LNCaP clone FGC (cell line): ENCODE measurements around the gene SERPINE1.
"Not testable (repeated sequence)": the region's sequence is repeated elsewhere in the genome, so short reads cannot be mapped to it uniquely, and the experiment has no call there.

Experiments
- DNase-seq: peaks from one replicate; pipeline ENCODE4 v3.0.0-alpha.2; 2011; ENCODE audit warnings: low read depth
- H3K4me3 ChIP-seq: 2 replicates; pipeline ENCODE4 v1.5.1; 2011; ENCODE audit warnings: mild to moderate bottlenecking, low read depth, low read length, control low read depth
- TF ChIP-seq, protein P1 (sequence below): IDR thresholded peaks from 2 replicates; pipeline ENCODE4 v1.5.1; 2012; ENCODE audit warnings: mild to moderate bottlenecking; ENCODE audit not compliant: control insufficient read depth, insufficient read depth; ENCODE audit errors: extremely low read depth

Gene SERPINE1

DNA sequence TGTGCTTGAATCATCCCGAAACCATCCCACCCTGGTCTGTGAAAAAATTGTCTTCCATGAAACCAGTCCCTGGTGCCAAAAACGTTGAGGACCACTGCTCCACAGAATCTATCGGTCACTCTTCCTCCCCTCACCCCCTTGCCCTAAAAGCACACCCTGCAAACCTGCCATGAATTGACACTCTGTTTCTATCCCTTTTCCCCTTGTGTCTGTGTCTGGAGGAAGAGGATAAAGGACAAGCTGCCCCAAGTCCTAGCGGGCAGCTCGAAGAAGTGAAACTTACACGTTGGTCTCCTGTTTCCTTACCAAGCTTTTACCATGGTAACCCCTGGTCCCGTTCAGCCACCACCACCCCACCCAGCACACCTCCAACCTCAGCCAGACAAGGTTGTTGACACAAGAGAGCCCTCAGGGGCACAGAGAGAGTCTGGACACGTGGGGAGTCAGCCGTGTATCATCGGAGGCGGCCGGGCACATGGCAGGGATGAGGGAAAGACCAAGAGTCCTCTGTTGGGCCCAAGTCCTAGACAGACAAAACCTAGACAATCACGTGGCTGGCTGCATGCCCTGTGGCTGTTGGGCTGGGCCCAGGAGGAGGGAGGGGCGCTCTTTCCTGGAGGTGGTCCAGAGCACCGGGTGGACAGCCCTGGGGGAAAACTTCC lies 784 bp upstream of the SERPINE1 start:
- no peak for DNase-seq
- H3K4me3 ChIP-seq, result no peak overlapping the region

DNA sequence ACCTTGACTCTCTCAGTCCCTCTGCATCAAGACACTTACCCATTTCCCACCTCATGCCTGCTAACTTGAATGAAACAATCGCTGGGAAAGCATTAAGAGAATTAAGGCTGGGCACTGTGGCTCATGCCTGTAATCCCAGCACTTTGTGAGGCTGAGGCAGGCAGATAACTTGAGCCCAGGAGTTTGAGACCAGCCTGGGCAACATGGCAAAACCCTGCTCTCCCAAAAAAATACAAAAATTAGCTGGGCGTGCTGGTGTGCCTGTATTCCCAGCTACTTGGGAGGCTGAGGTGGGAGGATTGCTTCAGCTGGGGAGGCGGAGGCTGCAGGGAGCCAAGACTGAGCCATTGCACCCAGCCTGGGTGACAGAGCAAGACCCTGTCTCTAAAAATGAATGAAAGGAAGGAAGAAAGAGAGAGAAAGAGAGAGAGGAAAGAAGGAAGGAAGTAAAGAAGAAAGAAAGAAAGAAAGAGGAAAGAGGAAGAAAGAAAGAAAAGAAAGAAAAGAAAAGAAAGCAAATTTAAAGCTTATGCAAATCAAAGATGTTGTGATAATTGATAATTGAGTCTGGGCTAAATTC lies 646 bp downstream of the SERPINE1 start:
- TF ChIP-seq, protein P1, sequence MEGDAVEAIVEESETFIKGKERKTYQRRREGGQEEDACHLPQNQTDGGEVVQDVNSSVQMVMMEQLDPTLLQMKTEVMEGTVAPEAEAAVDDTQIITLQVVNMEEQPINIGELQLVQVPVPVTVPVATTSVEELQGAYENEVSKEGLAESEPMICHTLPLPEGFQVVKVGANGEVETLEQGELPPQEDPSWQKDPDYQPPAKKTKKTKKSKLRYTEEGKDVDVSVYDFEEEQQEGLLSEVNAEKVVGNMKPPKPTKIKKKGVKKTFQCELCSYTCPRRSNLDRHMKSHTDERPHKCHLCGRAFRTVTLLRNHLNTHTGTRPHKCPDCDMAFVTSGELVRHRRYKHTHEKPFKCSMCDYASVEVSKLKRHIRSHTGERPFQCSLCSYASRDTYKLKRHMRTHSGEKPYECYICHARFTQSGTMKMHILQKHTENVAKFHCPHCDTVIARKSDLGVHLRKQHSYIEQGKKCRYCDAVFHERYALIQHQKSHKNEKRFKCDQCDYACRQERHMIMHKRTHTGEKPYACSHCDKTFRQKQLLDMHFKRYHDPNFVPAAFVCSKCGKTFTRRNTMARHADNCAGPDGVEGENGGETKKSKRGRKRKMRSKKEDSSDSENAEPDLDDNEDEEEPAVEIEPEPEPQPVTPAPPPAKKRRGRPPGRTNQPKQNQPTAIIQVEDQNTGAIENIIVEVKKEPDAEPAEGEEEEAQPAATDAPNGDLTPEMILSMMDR, result no peak
- no peak overlapping the region for H3K4me3 ChIP-seq
- no peak for DNase-seq

More for the DNA sequence above, 784 bp upstream of the SERPINE1 start:
- TF ChIP-seq, protein P1, result no peak

DNA sequence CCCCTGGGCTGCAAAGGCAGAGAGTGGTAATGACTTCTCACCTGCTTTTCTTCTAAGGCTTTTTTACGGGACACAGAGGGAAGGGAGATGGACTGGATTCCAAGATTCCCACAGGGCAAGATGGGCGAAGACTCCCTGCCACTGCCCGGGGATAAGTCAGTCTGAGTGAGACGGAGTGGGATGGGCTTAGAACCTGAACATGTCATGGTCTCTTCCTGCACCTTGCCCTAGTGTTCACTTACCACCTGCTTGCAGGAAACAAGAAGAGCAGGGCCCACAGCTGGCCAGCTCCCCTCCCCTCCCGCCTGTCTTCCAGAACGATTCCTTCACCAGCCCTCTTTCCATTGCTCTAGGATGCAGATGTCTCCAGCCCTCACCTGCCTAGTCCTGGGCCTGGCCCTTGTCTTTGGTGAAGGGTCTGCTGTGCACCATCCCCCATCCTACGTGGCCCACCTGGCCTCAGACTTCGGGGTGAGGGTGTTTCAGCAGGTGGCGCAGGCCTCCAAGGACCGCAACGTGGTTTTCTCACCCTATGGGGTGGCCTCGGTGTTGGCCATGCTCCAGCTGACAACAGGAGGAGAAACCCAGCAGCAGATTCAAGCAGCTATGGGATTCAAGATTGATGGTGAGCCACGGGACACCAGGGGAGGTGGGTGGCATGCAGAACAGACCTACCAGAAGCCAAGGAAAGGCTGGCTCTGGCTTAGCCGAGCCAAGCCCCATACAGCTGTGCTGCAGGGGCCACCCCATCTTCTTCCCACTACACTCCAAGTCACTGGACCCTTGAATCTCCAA lies 1.3 kb downstream of the SERPINE1 start:
- no peak overlapping the region for H3K4me3 ChIP-seq
- no peak for DNase-seq
- TF ChIP-seq, protein P1, result no peak

DNA sequence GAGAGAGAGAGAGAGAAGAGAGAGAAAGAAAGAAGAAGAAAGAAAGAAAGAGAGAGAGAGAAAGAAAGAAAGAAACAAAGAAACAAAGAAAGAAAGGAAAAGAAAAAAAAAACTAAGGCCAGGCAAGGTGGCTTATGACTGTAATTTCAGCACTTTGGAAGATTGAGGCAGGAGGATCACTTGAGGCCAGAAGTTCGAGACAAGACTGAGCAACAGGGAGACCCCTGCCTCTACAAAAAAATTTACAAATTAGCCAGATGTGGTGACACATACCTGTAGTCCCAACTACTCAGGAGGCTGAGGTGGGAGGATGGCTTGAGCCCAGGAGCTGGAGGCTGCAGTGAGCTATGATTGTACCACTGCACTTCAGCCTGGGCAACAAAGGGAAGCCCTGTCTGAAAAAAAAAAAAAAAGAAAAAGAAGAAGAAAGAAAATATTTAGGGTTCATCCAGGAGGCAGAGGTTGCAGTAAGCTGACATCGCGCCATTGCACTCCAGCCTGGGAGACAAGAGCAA lies 2.8 kb downstream of the SERPINE1 start:
- DNase-seq, result no peak
- H3K4me3 ChIP-seq, result no peak overlapping the region
- TF ChIP-seq, protein P1, result no peak

DNA sequence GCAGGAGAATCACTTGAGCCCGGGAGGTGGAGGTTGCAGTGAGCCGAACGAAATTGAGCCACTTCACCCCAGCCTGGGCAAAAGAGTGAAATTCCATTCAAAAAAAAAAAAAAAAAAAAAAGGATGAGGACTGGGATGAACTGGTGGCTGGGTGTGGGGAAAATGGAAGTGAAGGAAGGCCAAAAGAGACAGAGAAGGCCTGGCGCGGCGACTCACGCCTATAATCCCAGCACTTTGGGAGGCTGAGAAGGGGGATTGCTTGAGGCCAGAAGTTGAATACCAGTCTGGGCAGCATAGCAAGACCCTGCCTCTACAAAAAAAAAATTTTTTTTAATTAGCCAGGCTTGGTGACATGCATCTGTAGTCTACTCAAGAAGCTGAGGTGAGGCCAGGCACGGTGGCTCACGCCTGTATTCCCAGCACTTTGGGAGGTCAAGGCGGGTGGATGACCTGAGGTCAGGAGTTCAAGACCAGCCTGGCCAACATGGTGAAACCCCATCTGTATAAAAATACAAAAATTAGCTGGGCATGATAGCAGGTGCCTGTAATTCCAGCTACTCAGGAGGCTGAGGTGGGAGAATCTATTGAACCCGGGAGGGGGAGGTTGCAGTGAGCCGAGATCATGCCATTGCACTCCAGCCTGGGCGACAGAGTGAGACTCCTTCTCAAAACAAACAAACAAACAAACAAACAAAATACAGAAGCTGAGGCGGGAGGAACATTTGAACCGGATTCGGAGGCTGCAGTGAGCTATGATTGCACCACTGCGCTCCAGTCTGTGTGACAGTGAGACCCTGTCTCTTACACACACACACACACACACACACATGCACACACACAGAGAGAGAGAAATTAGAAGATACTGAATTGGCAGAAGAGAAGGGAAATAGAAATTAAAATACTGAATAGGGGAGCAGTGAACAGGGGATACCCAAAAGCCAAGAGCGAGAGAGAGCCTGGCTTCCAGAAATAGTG lies 6.0 kb downstream of the SERPINE1 start:
- H3K4me3 ChIP-seq, DNase-seq: not testable (repeated sequence)

DNA sequence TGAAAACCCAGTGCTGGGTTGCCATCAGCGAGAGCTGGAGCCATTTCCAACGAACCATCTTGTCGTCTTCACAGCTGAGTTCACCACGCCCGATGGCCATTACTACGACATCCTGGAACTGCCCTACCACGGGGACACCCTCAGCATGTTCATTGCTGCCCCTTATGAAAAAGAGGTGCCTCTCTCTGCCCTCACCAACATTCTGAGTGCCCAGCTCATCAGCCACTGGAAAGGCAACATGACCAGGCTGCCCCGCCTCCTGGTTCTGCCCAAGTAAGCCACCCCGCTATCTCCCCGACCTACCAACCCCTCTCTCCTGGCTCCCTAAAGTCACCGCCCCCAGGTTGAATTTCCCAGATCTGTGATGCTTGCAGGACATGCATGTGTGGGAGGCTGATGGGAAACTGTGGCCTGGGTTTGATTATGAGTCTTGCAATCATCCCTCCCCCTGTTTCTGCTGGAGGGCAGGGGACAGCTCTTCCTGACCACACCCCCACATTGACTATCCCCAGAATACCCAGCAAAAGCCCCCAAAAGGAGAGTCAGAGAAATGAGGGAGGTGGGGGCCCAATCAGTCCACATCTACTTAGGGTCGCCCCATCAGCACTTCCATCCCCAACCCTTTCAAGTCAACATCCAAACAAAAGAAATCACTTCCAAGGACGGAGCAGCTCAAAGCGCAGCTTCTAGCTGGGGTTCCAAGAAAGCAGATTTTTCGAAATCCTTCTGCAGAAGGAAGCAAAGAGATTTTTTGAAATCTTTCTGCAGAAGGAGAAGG lies 6.9 kb downstream of the SERPINE1 start:
- H3K4me3 ChIP-seq, result no peak overlapping the region
- TF ChIP-seq, protein P1, result no peak
- DNase-seq, result no peak
